Glomerular visceral epithelial cell (primary cell): ENCODE measurements around the gene LTO1.
"Not testable (repeated sequence)": the region's sequence is repeated elsewhere in the genome, so short reads cannot be mapped to it uniquely, and the experiment has no call there.

Experiments
- DNase-seq: peaks from one replicate; pipeline ENCODE4 v3.0.0-alpha.2; 2016; ENCODE audit errors: extremely low spot score

Gene LTO1

DNA sequence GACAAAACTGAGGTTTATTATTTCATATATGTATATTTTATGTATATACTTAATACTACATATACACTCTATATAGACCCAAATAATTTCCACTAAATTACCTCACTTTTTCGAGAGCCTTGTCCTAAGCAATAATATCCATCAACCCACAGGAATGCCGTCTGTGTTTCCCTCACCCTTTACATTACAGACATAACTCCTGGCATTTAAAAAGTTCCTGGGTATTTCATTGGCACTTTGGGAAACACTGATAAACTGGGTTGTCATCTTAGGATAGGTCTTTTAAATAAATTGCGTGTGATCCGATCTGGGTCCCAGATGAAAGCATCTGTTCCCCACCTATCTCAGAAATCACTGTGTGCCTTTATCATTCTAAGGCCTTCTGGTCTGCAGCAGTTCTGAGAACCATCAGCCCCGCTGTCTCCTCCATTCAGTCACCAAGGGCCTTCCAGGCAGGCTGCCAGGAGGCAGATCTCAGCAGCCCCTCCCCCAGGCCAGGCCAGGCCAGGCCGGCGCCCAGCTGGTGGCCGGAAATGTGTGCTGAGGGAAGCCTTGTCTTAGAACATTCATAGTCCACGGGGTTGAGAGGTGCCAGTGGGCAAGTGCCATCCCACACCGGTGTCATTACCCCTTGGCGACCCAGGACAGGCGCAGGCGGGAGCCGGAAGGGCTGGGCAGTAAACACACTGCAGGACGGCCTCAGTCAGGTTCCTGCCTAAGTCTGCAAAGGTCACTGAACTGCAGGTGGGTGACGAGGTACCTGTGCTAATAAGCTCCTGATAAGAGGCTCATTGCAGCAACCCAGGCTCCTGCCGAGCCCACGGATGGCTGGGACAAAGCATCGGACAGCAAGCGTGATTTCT lies 25.4 kb upstream of the LTO1 start:
- DNase-seq = peak; percentile 48

DNA sequence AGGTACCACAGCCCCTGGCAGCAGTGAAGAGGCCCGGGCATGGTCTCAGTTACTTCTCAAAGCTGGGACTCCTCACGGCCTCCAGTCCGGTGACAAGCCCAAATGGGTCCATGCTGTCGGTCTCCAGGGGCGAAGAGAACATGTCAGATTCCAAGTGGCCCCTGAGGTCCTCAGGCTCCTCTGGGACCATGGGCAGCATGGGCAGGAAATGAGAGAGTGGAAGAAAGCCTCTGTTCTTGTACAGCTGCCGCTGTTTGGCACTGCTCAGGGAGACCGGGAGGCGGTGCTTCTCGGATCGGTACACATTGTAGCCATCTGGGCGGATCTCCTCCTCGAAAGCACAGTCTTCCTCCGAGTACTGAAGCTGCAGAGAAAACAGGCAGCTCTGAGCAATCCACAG lies 24.1 kb upstream of the LTO1 start:
- DNase-seq = no peak

DNA sequence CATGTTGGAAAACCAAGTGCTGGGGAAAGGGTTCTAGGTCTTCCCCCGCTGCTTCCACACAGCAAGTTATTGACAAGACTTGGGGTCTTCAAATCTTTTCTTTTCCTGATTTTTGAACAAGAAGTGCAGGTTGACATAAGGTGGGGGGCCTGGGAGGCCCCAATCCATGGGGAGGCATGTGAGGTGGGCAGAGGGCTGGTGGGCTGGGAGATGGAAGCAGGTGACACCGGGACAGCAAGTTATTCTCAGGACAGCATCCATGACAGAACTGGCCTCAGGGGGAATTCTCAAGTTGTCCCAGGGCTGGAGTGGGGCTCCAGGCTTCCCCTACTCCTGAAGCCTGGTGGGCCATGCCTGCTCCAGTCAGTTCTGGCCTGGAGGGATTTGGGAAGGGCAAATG lies 23.2 kb upstream of the LTO1 start:
- DNase-seq = no peak

DNA sequence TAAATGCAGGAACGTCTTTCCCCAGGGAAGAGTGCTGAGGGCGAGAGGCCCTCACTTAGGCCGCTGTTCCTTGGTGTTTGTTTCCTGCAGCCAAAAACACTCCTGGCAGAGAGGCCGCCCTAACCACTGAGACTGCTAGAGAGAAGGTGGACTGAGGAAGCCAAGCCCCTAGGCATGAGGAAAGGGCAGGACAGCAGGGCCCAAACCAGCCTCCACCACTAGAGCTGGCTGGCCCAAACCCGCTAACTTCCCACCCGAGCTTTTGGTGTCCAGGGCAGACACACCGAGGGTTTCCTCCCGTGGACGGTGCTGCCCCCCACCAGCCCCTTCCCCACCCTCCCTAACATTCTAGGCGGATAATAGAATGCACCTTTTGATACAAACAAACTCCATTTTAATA lies 22.7 kb upstream of the LTO1 start:
- no peak for DNase-seq

DNA sequence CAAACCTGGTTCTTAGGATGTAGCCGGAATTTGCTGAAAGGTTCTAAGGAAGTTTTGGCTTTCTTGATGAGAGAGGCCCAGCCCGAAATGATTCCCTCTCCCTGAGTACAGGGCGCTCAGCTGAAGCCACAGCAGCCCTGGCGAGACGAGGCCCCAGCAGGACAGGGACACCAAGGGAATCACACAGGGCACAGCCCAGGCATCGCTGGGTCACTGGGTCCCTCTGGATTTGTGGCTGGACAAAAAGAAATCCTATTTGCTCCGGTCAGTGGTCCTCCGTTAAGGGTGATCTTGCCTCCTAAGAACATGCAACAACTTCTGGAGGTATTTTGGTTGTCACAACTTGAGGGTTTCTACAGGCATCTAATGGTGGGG lies 22.3 kb upstream of the LTO1 start:
- no peak for DNase-seq

DNA sequence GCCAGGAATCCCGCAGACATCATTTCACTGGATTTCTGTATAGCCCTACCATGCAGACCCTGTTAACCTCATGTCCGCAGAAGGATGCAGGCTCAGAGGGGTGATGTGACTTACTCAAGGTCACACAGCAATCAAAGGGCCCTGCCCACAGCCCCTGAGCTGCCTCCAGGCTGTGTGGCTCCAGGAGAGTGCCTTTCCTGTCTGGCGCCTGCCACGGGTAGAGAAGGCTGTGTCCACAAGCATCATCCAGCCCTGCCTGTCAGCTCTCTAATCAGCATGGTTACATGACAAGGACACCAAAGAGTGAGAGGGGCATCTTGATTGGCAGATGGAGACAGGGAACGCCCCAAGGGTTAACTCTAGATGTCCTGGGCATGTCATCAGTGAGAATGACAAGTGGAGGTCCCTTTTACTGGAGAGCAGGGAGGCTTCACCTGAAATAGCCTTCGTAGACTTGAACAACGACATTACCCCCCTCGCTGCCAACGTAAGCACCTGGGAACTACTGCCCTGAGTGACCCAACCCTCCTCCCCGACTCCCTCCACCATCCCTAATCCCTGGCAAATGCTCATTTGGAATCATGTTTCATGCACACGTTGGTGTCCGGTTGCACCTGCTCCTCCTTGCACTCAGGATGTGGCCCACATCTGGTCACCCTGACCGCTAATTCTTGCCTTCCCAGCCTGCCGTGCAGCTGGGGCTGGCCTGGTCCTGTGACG lies 21.8 kb upstream of the LTO1 start:
- DNase-seq = no peak

DNA sequence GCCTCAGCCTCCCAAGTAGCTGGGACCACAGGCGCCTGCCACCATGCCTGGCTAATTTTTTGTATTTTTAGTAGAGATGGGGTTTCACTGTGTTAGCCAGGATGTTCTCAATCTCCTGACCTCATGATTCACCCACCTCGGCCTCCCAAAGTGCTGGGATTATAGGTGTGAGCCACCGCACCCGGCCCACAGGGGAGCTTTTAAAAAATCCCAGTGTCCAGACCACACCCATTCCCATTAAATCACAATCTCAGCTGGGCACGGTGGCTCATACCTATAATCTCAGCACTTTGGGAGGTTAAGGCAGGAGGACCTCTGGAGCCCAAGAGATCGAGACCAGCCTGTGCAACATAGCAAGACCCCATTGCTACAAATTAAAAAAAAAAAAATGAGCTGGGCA lies 20.8 kb upstream of the LTO1 start:
- not testable (repeated sequence) for DNase-seq

DNA sequence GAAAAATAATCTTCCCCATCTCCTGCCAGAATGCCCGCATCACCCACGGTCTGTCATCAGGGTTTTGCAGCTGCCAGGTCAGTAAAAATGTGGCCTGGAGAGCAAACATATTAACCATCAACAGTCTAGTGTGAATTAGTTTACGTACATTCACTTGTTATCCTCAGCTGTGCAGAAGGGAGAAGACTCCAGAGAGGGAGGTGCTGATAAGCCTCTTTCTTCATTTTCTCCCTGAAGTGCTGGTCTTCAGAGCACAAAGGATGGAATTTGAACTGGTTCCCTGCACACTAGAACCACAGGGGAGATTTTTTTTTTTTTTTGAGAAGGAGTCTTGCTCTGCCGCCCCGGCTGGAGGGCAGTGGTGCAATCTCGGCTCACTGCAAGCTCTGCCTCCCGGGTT lies 20.4 kb upstream of the LTO1 start:
- no peak for DNase-seq

DNA sequence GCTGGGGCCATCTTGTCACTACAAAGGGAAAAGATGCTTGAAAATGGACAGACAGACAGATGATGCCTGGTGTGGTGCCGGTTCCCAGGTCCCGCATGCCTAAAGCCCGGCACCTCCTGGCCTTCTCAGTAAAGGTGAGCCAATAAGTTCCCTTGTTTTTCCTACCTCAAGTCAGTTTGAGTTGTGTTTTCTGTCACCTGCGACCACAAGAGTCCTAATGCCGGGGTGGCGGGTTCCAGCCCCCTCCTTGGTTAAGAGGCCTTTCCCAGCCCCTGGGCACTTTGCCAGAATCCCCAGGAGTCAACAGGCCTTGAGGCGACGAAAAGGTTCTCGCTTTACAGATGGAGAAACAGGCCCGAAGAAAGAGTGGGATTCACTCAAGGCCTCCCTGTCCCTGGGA lies 19.6 kb upstream of the LTO1 start:
- no peak for DNase-seq

DNA sequence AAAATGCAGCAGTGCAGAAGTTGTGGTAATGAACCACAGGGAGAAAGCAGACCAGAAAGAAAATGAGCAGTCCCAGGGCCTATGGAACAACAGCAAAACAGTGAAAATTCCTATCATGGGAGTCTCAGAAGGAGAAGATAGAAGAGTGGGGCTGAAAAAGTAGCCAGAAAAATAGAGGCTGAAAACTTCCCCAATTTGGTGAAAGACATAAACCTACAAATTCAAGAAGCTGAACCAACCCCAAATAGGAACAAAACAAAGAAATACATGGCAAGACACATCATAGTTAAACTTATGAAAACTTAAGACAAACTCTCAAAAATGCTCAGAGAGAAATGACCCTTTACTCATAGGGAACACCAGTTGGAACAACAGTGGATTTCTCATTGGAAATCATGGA lies 17.3 kb upstream of the LTO1 start:
- no peak for DNase-seq

DNA sequence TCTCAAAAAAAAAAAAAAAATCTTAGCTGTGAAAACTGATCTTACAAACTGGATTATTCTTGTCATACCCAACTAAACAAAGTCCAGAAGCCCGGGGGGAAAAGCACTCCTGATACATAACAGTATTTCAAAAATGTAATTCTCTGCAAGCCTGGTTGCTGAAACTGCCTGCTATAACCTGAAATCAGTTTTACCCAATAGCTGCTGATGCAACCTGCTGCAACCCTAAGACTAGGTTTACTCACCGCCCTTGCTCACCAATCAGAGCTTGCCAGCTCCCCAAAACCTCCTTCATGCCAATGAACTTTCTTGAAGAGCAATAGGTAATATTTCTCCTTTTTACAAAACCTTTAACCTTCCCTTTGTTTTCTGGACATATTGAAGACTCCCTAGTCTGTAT lies 16.3 kb upstream of the LTO1 start:
- DNase-seq = no peak

DNA sequence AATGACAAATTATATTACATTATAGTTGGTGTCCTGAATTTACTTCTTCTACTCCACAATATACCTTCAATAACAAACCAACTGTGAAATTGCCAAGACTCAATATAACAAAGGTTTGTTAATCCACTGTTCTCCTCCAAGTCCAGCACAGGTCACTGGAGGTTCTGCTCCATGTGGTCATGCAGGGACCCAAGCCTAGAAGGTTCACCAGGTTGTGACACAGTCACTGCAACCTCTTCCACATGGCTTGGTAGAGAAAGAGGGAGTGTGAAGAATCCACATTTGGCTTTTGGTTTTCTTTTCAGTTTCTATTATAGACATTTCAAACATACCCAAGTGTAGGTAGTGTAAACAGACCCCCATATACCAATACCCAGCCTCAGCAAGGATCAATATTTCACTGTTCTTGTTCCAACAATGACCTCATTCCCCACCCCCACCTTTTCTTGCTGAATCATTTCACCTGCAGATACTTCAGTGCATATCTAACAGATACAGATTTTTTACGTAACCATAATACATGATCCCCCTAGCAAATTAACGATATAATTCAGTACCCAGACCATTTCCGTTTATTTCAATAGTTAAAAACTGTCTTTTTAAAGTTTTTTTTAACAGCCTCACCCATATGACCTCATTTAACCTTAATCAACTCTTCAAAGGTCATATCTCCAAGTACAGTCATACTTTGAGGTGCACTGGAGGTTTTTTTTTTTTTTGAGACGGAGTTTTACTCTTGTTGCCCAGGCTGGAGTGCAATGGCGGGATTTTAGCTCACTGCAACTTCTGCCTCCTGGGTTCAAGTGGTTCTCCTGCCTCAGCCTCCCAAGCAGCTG lies 14.5 kb upstream of the LTO1 start:
- no peak for DNase-seq

DNA sequence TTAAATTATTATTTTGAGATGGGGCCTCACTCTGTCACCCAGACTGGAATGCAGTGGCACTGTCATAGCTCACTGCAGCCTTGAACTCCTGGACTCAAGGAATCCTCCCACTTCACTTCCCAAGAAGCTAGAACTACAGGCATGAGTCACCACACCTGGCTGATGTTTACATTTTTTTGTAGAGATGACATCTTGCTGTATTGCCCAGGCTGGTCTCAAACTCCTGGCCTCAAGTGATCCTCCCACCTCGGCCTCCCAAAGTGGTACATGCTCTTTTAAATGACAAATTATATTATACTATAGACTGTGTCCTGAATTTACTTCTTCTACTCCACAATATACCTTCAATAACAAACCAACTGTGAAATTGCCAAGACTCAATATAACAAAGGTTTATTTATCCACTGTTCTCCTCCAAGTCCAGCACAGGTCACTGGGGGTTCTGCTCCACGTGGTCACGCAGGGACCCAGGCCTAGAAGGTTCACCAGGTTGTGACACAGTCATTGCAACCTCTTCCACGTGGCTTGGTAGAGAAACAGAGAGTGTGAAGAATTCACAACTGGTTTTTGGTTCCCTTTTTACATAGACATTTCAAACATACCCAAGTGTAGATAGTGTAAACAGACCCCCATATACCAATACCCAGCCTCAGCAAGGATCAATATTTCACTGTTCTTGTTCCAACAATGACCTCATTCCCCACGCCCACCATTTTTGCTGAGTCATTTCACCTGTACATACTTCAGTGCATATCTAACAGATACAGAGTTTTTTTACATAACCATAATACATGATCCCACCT lies 13.0 kb upstream of the LTO1 start:
- DNase-seq = not testable (repeated sequence)

DNA sequence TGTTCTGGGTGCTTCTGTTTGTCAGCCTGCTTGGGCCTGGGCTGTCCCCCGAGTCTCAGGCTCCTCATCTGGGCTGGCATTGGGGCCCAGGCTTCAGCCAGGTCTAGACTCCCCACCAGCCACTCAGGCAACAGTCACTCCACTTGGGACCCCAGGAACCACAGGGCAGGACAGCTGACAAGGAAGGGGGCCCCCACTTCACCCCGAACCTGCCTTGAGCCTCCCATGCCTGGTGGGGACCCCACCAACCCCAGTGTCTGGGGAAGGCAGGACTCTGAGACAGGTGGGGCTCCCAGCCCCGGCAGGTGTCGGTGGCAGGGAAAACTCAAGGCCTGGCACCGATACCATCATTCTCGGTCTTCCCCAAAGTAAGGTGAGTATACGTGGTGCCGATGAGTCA lies 11.7 kb upstream of the LTO1 start:
- no peak for DNase-seq

DNA sequence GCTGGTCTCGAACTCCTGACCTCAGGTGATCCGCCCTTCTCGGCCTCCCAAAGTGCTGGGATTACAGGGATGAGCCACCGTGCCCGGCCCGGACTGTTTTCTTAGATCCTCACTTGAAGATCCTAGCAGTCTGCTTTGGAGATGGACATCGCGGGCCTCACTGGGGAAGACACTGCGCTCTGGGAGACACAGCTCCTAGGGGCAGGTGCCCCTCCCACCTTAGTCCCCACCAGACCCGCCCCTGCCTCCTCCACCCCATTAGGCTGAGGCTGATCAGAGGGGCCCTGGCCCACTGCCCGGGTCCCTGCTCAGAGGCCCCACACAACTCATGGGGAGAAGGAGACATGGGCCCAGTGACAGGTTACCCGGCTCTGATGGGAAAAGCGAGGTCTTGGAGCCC lies 11.3 kb upstream of the LTO1 start:
- no peak for DNase-seq

DNA sequence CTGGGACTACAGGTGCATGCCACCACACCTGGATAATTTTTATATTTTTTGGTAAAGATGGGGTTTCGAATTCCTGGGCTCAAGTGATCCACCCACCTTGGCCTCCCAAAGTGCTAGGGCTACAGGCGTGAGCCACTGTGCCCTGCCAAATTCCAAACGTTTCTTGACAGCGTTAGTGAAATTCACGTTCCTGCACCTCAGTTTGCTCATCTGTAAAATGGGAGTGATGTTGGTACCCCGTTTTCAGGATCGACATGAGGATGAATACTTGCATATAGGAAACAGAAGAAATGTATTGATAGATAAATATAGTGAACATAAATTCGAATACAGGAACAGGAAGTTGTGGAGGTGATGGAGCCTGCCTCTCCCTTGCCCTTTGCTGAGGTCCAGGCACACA lies 10.2 kb upstream of the LTO1 start:
- DNase-seq = no peak

DNA sequence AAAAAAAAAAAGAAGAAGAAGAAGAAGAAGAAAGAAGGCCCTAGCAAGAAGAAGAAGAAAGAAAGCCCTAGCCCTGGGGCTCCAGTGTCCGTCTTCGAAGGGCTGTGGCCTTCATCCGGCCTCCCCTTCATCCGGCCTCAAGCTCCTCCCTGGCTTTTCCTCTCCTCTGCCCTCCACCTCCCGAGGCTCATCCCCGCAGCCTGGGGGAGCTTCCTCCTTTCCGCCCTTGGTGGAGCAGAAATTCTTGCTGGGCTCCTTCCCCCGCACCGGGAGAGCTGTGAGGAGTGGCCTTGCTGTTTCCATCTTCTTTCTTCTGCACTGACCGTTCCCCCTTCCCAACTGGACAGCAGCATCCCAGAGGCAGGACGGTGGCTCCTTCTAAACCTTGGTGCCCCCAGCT lies 9.5 kb upstream of the LTO1 start:
- DNase-seq = no peak

DNA sequence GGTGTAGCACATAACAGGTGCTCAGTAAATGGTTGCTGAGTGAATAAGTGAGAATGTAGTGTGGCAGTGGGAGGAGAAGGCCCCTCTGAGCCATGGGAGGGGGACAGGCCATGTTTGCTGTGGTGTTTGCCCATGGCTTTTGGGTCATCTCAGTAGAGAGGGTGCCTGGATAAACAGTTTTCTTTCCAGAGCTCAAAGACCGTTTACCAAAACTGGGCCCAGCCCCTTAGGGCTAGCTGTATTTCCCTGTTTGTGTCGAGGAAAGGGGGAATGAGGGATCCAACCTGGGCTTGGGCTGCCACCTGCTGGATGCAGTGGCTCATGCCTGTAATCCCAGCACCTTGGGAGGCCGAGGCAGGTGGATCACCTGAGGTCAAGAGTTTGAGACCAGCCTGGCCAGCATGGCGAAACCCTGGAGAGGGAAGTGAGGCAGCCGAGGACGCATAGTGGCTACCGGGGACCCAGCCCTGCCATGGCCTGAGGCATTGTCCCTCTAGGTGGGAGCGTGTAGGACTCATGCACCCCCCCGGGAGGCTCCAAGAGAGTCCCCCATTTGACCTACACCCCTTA lies 8.7 kb upstream of the LTO1 start:
- DNase-seq = peak; percentile 24

DNA sequence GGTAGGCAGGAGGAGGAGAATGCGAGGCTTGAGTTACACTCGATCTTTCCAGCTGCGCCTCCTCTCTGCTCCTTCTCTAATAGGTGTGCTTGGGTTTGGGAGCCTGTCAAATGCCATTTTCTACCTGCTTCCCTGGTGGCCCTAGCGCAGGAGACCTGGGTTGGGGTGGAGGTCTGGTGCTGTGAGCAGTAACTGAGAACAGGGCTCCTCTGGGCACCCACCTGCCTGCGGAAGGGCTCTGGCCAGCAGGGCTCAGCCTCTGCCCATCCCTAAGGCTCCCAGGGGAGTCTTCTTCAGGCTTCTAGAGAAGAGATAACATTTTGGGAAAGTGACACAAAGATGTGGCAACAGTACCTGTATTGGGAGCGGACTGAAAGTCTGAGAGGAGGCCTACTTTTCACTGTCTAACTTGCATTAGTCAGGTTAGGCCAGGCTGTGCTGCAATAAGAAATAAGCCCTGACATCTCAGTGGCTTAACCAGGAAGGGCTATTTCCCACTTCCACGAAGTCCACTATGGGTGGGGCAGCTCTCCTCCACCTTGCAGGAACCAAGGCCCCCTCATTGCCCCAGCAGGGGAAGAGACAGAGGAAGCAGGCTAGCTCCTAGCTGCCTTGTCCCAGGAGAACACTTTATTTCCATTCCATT lies 7.7 kb upstream of the LTO1 start:
- no peak for DNase-seq

DNA sequence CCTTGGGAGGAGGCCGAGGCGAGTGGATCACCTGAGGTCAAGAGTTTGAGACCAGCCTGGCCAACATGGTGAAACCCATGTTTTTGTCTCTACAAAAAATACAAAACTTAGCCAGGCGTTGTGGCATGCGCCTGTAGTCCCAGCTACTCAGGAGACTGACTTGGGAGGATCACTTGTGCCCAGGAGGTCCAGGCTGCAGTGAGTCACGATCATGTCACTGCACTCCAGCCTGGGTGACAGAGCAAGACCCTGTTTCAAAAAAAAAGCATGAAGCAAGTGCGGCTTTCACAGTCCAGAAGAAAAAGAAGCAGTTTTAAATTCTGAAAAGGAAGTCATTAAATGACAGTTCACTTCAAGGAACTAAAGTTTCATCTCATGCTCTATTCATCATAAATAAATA lies 7.1 kb upstream of the LTO1 start:
- no peak for DNase-seq

DNA sequence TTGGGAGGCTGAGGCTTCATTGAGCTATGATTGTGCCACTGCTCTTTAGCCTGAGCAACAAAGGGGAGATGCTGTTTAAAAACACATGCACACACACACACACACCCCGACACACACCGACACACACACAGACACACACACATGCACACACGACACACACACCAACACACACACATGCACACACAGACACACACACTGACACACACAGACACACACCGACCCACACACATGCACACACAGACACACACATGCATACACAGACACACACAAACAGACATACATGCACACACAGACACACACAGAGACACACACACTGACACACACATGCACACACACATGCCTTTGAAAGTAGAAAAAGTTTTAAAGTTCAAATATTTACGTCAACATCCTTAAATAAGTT lies 5.5 kb upstream of the LTO1 start:
- no peak for DNase-seq
